Measurements from ENCODE around the gene EXOSC5. TPM values are rescaled to one million over a fixed set of nuclear protein-coding genes. Genes with fewer than 3 reads are reported as not detected.

The EXOSC5 gene
- total and polyA plus RNA-seq, 2 of the 13 experiments (the other 11 are each of a cell fraction or from before 2014, with no cell fraction given), result 24.1 to 26.5 TPM

- TF ChIP-seq ZBTB4 (CRISPR knock-in tag; IDR thresholded peaks at IDR 0.05; ENCODE audit: borderline replicate concordance) (peak; percentile 37; the same call in 1 of the 2 replicates), ZNF788 (CRISPR knock-in tag; IDR thresholded peaks at IDR 0.05; ENCODE audit: borderline replicate concordance) (peak; percentile 58; the same call in 1 of the 2 replicates), ZBTB7A (CRISPR knock-in tag; IDR thresholded peaks at IDR 0.05) (no peak; the same call in 1 of the 2 replicates), ZNF740 (CRISPR knock-in tag; IDR thresholded peaks at IDR 0.05) (0 out of 2 replicates have a peak, but pooled peaks have one; percentile 42), HNRNPLL (IDR thresholded peaks at IDR 0.05; ENCODE audit: low read depth, low read length, poor library complexity, severe bottlenecking) (peak; percentile 46), ZNF598 (CRISPR knock-in tag; IDR thresholded peaks at IDR 0.05; ENCODE audit: borderline replicate concordance) (no peak), DR1 (CRISPR knock-in tag; IDR thresholded peaks at IDR 0.05) (0 out of 2 replicates have a peak, but pooled peaks have one; percentile 25), MXD3 (CRISPR knock-in tag; IDR thresholded peaks at IDR 0.05) (peak; percentile 61; the same call in 1 of the 2 replicates), ZNF670 (CRISPR knock-in tag; IDR thresholded peaks at IDR 0.05; ENCODE audit: borderline replicate concordance) (0 out of 2 replicates have a peak, but pooled peaks have one; percentile 12), ZNF766 (CRISPR knock-in tag; IDR thresholded peaks at IDR 0.05; ENCODE audit: borderline replicate concordance) (no peak), BCL6 (CRISPR knock-in tag; IDR thresholded peaks at IDR 0.05) (0 out of 2 replicates have a peak, but pooled peaks have one; percentile 23), ATF7 (IDR thresholded peaks at IDR 0.05) (no peak), ATF7 (CRISPR knock-in tag; IDR thresholded peaks at IDR 0.05) (no peak), SIN3B (IDR thresholded peaks at IDR 0.05; ENCODE audit: low read length) (no peak), MXD4 (CRISPR knock-in tag; IDR thresholded peaks at IDR 0.05) (peak; percentile 44; the same call in 1 of the 2 replicates), ZNF382 (CRISPR knock-in tag; IDR thresholded peaks at IDR 0.05; ENCODE audit: borderline replicate concordance) (no peak), MEF2D (CRISPR knock-in tag; IDR thresholded peaks at IDR 0.05) (no peak), ZNF572 (CRISPR knock-in tag; IDR thresholded peaks at IDR 0.05) (no peak), SIX1 (CRISPR knock-in tag; IDR thresholded peaks at IDR 0.05; ENCODE audit: borderline replicate concordance) (no peak), ZNF124 (CRISPR knock-in tag; IDR thresholded peaks at IDR 0.05) (no peak), ZC3H13 (CRISPR knock-in tag; IDR thresholded peaks at IDR 0.05) (peak; percentile 78; the same call in 1 of the 2 replicates)
- TF ChIP-seq, protein P1, sequence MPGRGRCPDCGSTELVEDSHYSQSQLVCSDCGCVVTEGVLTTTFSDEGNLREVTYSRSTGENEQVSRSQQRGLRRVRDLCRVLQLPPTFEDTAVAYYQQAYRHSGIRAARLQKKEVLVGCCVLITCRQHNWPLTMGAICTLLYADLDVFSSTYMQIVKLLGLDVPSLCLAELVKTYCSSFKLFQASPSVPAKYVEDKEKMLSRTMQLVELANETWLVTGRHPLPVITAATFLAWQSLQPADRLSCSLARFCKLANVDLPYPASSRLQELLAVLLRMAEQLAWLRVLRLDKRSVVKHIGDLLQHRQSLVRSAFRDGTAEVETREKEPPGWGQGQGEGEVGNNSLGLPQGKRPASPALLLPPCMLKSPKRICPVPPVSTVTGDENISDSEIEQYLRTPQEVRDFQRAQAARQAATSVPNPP (CRISPR knock-in tag; IDR thresholded peaks at IDR 0.05), result no peak
- TF ChIP-seq, protein P2, sequence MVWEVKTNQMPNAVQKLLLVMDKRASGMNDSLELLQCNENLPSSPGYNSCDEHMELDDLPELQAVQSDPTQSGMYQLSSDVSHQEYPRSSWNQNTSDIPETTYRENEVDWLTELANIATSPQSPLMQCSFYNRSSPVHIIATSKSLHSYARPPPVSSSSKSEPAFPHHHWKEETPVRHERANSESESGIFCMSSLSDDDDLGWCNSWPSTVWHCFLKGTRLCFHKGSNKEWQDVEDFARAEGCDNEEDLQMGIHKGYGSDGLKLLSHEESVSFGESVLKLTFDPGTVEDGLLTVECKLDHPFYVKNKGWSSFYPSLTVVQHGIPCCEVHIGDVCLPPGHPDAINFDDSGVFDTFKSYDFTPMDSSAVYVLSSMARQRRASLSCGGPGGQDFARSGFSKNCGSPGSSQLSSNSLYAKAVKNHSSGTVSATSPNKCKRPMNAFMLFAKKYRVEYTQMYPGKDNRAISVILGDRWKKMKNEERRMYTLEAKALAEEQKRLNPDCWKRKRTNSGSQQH (CRISPR knock-in tag; IDR thresholded peaks at IDR 0.05; ENCODE audit: low read depth), result no peak
These were observed 44.3 kb downstream of the EXOSC5 start (continued) for GRCh38 chr19:41352609-41353465.
